Pancreas (tissue), 10 donors: Measurements from ENCODE around the gene TSHZ2. TPM values are rescaled to one million over a fixed set of nuclear protein-coding genes. Genes with fewer than 3 reads are reported as not detected.

Experiments
- ATAC-seq, 4 donors: fragments of 200-7000 bp; cut with Tn5 transposase; one replicate each; pipeline versions ENCODE4 v1.8.0 to v1.9.1; 2020; ENCODE audit warnings: mild to moderate bottlenecking in 4 of 4, moderate library complexity in 4 of 4
- DNase-seq, 6 donors: peaks; one replicate each; pipeline ENCODE4 v3.0.0-alpha.2; 2020
- FAIRE-seq: peaks from 2 replicates; lab custom pipeline; 2012; peaks lifted over from hg19 to GRCh38; lab: Jason Lieb, UNC
- H3K27ac ChIP-seq, 4 donors: fragments of 200-600 bp; sonication (generic); 1 replicate in 3 of 4; 2 replicates in 1 of 4; pipeline versions ENCODE4 v1.5.0 to v1.8.0; 2020
- H3K27me3 ChIP-seq, 4 donors: fragments of 200-600 bp; one replicate each; pipeline ENCODE4 v1.8.0; 2021
- H3K36me3 ChIP-seq, 3 donors: fragments of 200-600 bp; sonication (generic) in 1 of 3; one replicate each; pipeline versions ENCODE4 v1.5.0 to v1.8.0; 2020 to 2021
- H3K4me1 ChIP-seq, 3 donors: fragments of 200-600 bp; one replicate each; pipeline ENCODE4 v1.8.0; 2021
- H3K4me3 ChIP-seq, 4 donors: fragments of 200-600 bp; sonication (generic) in 2 of 4; one replicate each; pipeline versions ENCODE4 v1.5.0 to v1.8.0; 2020 to 2021
- H3K9me3 ChIP-seq, 4 donors: fragments of 200-600 bp; one replicate each; pipeline ENCODE4 v1.8.0; 2021
- CTCF ChIP-seq, 4 donors: fragments of 200-600 bp; sonication (generic) in 3 of 4; IDR thresholded peaks; one replicate each; pipeline versions ENCODE4 v1.5.0 to v1.8.0; 2021; ENCODE audit warnings: antibody characterized with exemption in 4 of 4
- WGBS, 2 donors: extraction: QIAGEN DNeasy Blood & Tissue Kit; methylation state at CpG; one replicate each; pipeline ENCODE4 v1.1.7; 2013; 5-methylcytosine and 5-hydroxymethylcytosine counted together
- intact Hi-C, 3 donors: fragments of 100-400 bp; cut with DNase I; formaldehyde crosslinking; loops; one replicate each; pipeline versions ENCODE4 v1.11.1 to v1.14.2; 2022
- polyA plus RNA-seq, 2 donors: library from polyadenylated mRNA; stranded (reverse); fragments of 200-250 nt; gene quantifications; one replicate each; pipeline ENCODE4 v1.2.3, GENCODE V29; 2013
- total RNA-seq, 6 donors: library from RNA; stranded (reverse); fragmentation: NEBNext Ultra II Directional in 4 of 6; extraction: Animal tissue kit (Norgen Biotek cat#: 25700) in 4 of 6; gene quantifications; one replicate each; pipeline versions ENCODE4 v1.2.1 to v1.2.4, GENCODE V29; 2021 to 2023
- donor health status: healthy with polysubstance abuse.
- donor health status: DM: no; HTN: no; CAD: no; lungs with moderate emphysema.
- donor health status: DM: no; HTN: no; CAD: no.
- donor health status: control.
- donor health status: control.
- donor health status: Bipolar disorder and iron deficiency.
- donor health status: DM: yes; HTN: yes; CAD: no.
- donor health status: DM: no; HTN: no; CAD: no.
- donor health status: DM: no; HTN: no; CAD: no.
- donor health status: DM: yes; HTN: yes; CAD: no.

Gene TSHZ2
- total and polyA plus RNA-seq, 8 donors: 2.2 to 23.5 (median 4.5) TPM

DNA sequence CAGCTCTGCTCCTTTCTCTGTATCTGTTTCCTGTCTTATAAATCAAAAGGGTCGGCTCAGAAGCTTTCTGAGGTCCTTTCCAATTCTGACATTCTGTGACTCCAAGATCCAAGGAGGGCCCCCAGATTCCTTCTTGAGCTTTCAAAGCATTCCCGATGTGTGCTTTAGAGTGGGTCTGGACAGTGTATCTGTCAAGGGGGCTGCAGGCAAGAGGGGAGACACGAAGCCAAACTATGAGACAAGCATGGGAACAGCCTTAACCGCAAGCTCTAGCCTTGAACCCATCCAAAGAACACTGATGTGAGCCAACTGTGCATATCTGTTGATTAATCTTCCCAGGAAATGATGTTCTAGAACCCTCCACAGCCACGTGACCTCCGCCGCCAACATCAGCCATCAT, 73.8 kb downstream of the TSHZ2 start:
- no peak for TF ChIP-seq CTCF (IDR thresholded peaks at IDR 0.05)
- WGBS, 2 donors: 62 to 79% methylated on average over 7 of the region's 7 CpGs
- no peaks in the 10 kb centered on the region for H3K9me3 ChIP-seq
- no peaks in the 10 kb centered on the region for H3K27me3 ChIP-seq
- DNase-seq (no peak), ATAC-seq (peak in 1 of 4 donors; percentile 58), FAIRE-seq (no peak)
- H3K4me3 ChIP-seq: no peak overlapping the region
- no peak overlapping the region for H3K27ac ChIP-seq
- no peaks in the 10 kb centered on the region for H3K4me1 ChIP-seq
- H3K36me3 ChIP-seq: no peaks in the 10 kb centered on the region
- intact Hi-C loops: no loop called here

GRCh38 chr20:53047203-53047602, 75.0 kb downstream of the TSHZ2 start:
- TF ChIP-seq CTCF (IDR thresholded peaks at IDR 0.05): no peak
- FAIRE-seq: no peak
- Histone ChIP-seq H3K36me3 (no peaks in the 10 kb centered on the region), H3K4me3 (no peak overlapping the region), H3K4me1 (no peaks in the 10 kb centered on the region), H3K27ac (no peak overlapping the region), H3K27me3 (no peaks in the 10 kb centered on the region), H3K9me3 (no peaks in the 10 kb centered on the region)
- DNase-seq: no peak
- ATAC-seq: no peak
- intact Hi-C loops: no loop called here
- 84 to 99% methylated on average over 2 of the region's 2 CpGs for WGBS, 2 donors

DNA sequence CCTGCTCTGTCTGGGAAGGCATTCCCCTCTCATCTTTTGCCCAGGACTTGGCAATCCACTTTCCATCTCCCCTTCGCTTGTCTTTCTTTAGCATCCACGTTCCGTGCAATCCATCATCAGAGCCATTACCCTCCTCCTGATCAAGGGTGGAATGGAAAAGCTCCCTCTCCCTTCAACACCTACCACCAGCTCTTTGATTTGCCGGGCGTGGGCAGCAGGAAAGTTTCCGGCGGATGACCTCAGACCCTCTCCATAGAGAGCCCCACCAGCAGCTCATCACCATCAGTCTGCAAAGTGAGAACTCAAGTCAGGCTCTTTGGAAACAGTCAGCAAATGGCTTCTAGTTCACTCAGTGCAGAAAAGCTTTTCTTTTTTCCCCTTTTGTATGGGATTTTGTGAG, 76.2 kb downstream of the TSHZ2 start:
- Histone ChIP-seq H3K9me3 (no peaks in the 10 kb centered on the region), H3K4me1 (no peaks in the 10 kb centered on the region), H3K27ac (no peak overlapping the region), H3K36me3 (no peaks in the 10 kb centered on the region), H3K27me3 (no peaks in the 10 kb centered on the region), H3K4me3 (no peak overlapping the region)
- intact Hi-C loops: no loop called here
- TF ChIP-seq CTCF (IDR thresholded peaks at IDR 0.05): no peak
- no peak for DNase-seq
- FAIRE-seq: no peak
- no peak for ATAC-seq
- 67 to 80% methylated on average over 7 of the region's 7 CpGs for WGBS, 2 donors

- H3K27ac ChIP-seq: no peak overlapping the region
- H3K36me3 ChIP-seq: no peaks in the 10 kb centered on the region
- no peaks in the 10 kb centered on the region for H3K4me1 ChIP-seq
- intact Hi-C loops: no loop called here
- no peaks in the 10 kb centered on the region for H3K9me3 ChIP-seq
- no peak for FAIRE-seq
- DNase-seq: no peak
- 71 to 83% methylated on average over 6 of the region's 6 CpGs for WGBS, 2 donors
- H3K27me3 ChIP-seq: no peaks in the 10 kb centered on the region
- TF ChIP-seq CTCF (IDR thresholded peaks at IDR 0.05): no peak
- no peak for ATAC-seq
- H3K4me3 ChIP-seq: no peak overlapping the region
Observed at GRCh38 chr20:53050338-53050737, 78.2 kb downstream of the TSHZ2 start.

DNA sequence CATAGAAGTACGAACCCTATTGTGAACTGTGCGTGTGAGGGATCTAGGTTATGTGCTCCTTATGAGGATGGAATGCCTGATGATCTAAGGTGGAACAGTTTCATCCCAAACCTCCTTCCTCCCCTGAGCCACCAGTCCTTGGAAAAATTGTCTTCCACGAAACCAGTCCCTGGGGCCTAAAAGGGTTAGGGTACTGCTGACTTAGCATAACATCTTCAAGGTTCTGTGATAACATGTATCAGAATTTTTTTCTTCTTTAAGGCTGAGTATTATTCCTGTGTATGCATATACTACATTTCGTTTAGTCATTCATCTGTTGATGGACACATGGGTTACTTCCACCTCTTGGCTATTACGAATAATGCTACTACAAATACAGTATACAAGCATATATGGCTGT, 80.2 kb downstream of the TSHZ2 start:
- Histone ChIP-seq H3K27ac (no peak overlapping the region), H3K9me3 (no peaks in the 10 kb centered on the region), H3K27me3 (no peaks in the 10 kb centered on the region), H3K4me3 (no peak overlapping the region), H3K36me3 (no peaks in the 10 kb centered on the region), H3K4me1 (no peaks in the 10 kb centered on the region)
- TF ChIP-seq CTCF (IDR thresholded peaks at IDR 0.05): no peak
- DNase-seq (no peak), FAIRE-seq (no peak), ATAC-seq (no peak)
- WGBS, 2 donors: 78 to 88% methylated on average over 5 of the region's 5 CpGs
- intact Hi-C loops: no loop called here
